ENCODE results near the gene GALNT17.

The GALNT17 gene

GRCh38 chr7:71459132-71459531 is 327.2 kb downstream of the GALNT17 start:
- H3K27ac Mint-ChIP-seq, result peak overlapping the region; percentile 2 to 38 (median 10)
- no peaks in the 10 kb centered on the region for H3K36me3 Mint-ChIP-seq (ENCODE audit: low read depth)
- TF ChIP-seq, protein P1, sequence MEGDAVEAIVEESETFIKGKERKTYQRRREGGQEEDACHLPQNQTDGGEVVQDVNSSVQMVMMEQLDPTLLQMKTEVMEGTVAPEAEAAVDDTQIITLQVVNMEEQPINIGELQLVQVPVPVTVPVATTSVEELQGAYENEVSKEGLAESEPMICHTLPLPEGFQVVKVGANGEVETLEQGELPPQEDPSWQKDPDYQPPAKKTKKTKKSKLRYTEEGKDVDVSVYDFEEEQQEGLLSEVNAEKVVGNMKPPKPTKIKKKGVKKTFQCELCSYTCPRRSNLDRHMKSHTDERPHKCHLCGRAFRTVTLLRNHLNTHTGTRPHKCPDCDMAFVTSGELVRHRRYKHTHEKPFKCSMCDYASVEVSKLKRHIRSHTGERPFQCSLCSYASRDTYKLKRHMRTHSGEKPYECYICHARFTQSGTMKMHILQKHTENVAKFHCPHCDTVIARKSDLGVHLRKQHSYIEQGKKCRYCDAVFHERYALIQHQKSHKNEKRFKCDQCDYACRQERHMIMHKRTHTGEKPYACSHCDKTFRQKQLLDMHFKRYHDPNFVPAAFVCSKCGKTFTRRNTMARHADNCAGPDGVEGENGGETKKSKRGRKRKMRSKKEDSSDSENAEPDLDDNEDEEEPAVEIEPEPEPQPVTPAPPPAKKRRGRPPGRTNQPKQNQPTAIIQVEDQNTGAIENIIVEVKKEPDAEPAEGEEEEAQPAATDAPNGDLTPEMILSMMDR (IDR thresholded peaks at IDR 0.05; ENCODE audit: unreplicated experiment in 3 of 3), result no peak
- H3K27me3 Mint-ChIP-seq (ENCODE audit: low read depth), result peaks cover 12% of the 10 kb centered on the region
- H3K4me3 Mint-ChIP-seq, result no peak overlapping the region
- H3K9me3 Mint-ChIP-seq, result peaks cover 3% of the 10 kb centered on the region
- H3K4me1 Mint-ChIP-seq, result peaks cover 26% of the 10 kb centered on the region

GRCh38 chr7:71461572-71461971 is 329.6 kb downstream of the GALNT17 start:
- Mint-ChIP-seq H3K4me3 (no peak overlapping the region), H3K4me1 (peaks cover 26% of the 10 kb centered on the region), H3K9me3 (peaks cover 4% of the 10 kb centered on the region), H3K27me3 (ENCODE audit: low read depth) (peaks cover 7% of the 10 kb centered on the region), H3K36me3 (ENCODE audit: low read depth) (no peaks in the 10 kb centered on the region), H3K27ac (no peak overlapping the region)
- TF ChIP-seq, protein P1 (IDR thresholded peaks at IDR 0.05; ENCODE audit: unreplicated experiment in 3 of 3), result no peak

GRCh38 chr7:71465741-71466189 is 333.8 kb downstream of the GALNT17 start:
- Mint-ChIP-seq H3K36me3 (ENCODE audit: low read depth) (no peaks in the 10 kb centered on the region), H3K27ac (no peak overlapping the region), H3K27me3 (ENCODE audit: low read depth) (no peaks in the 10 kb centered on the region), H3K4me3 (no peak overlapping the region), H3K9me3 (peaks cover 7% of the 10 kb centered on the region), H3K4me1 (peaks cover 5% of the 10 kb centered on the region)
- TF ChIP-seq, protein P1 (IDR thresholded peaks at IDR 0.05; ENCODE audit: unreplicated experiment in 3 of 3), result no peak

- TF ChIP-seq, protein P1 (IDR thresholded peaks at IDR 0.05; ENCODE audit: unreplicated experiment in 3 of 3), result no peak
- H3K27me3 Mint-ChIP-seq (ENCODE audit: low read depth), result no peaks in the 10 kb centered on the region
- H3K4me3 Mint-ChIP-seq, result no peak overlapping the region
- H3K27ac Mint-ChIP-seq, result no peak overlapping the region
- peaks cover 9% of the 10 kb centered on the region for H3K4me1 Mint-ChIP-seq
- H3K36me3 Mint-ChIP-seq (ENCODE audit: low read depth), result no peaks in the 10 kb centered on the region
- peaks cover 7% of the 10 kb centered on the region for H3K9me3 Mint-ChIP-seq
These were observed 334.7 kb downstream of the GALNT17 start for GRCh38 chr7:71466448-71467145.

- H3K4me3 Mint-ChIP-seq, result no peak overlapping the region
- TF ChIP-seq, protein P1 (IDR thresholded peaks at IDR 0.05; ENCODE audit: unreplicated experiment in 3 of 3), result no peak
- no peak overlapping the region for H3K27ac Mint-ChIP-seq
- peaks cover 9% of the 10 kb centered on the region for H3K9me3 Mint-ChIP-seq
- peaks cover 7% of the 10 kb centered on the region for H3K27me3 Mint-ChIP-seq (ENCODE audit: low read depth)
- peaks cover 10% of the 10 kb centered on the region for H3K4me1 Mint-ChIP-seq
- no peaks in the 10 kb centered on the region for H3K36me3 Mint-ChIP-seq (ENCODE audit: low read depth)
These were observed 338.4 kb downstream of the GALNT17 start for GRCh38 chr7:71470326-71470725.

DNA sequence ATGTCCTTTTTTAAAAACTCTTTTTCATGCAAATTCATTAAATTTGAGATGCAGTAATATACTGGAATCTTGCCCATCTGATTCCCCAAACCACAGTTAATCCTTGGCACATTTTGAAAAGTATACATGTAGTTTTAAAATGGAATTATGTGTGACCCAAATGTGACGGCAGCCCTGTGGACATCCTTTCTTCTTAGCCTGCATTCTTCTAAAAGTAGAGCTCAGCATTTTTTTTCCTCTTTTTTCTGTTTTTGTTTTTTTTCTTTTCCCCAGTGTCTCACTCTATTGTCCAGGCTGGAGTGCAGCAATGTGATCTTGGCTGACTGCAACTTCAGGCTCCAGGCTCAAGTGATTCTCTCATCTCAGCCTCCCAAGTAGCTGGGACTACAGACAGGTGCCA is 338.9 kb downstream of the GALNT17 start:
- no peak overlapping the region for H3K4me3 Mint-ChIP-seq
- H3K4me1 Mint-ChIP-seq, result peaks cover 10% of the 10 kb centered on the region
- H3K27me3 Mint-ChIP-seq (ENCODE audit: low read depth), result peaks cover 7% of the 10 kb centered on the region
- TF ChIP-seq, protein P1 (IDR thresholded peaks at IDR 0.05; ENCODE audit: unreplicated experiment in 3 of 3), result no peak
- H3K36me3 Mint-ChIP-seq (ENCODE audit: low read depth), result no peaks in the 10 kb centered on the region
- peaks cover 9% of the 10 kb centered on the region for H3K9me3 Mint-ChIP-seq
- no peak overlapping the region for H3K27ac Mint-ChIP-seq
